ENCODE measurements around the gene DOC2B.

DNA sequence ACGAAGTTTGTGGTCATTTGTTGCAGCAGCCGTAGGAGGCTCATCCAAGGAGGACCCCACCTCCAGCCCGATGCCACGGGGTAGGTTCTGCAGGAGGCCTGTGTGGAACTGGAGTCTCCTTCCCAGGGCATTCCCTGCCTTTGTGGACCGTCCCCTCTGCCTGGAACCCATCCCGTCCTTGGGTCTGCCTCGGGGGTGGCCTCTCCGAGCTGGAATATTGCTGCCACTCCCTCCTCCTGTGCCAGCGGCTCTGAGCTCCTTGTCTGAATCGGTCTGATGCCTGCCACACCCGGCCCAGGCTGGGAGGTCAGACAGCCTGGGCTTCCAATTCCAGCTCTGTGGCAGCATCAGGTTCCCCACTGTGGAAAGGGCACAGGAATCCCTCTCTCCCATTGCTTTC lies 18.8 kb downstream of the DOC2B start:
- TF ChIP-seq YY1 (IDR thresholded peaks at IDR 0.05; ENCODE audit: borderline replicate concordance in 1 of 3, control insufficient read depth in 1 of 3, extremely low read depth in 1 of 3, insufficient read depth in 3 of 3, insufficient read length in 1 of 3, insufficient replicate concordance in 2 of 3, low read depth in 1 of 3, low read length in 2 of 3) (no peak), FUS (optimal IDR thresholded peaks at IDR 0.05; ENCODE audit: low read depth, low read length) (no peak), GATAD2A (IDR thresholded peaks at IDR 0.05) (no peak), NCOA4 (IDR thresholded peaks at IDR 0.05; ENCODE audit: partially characterized antibody) (no peak), HNRNPUL1 (IDR thresholded peaks at IDR 0.05; ENCODE audit: low read length) (no peak), TCF7L2 (IDR thresholded peaks at IDR 0.05; ENCODE audit: low read depth, low read length) (no peak), JUND (IDR thresholded peaks at IDR 0.05; ENCODE audit: borderline replicate concordance, low read depth, low read length) (no peak), JUND (tag; IDR thresholded peaks at IDR 0.05; ENCODE audit: borderline replicate concordance, low read depth, low read length) (no peak)
- TF ChIP-seq, protein P1, sequence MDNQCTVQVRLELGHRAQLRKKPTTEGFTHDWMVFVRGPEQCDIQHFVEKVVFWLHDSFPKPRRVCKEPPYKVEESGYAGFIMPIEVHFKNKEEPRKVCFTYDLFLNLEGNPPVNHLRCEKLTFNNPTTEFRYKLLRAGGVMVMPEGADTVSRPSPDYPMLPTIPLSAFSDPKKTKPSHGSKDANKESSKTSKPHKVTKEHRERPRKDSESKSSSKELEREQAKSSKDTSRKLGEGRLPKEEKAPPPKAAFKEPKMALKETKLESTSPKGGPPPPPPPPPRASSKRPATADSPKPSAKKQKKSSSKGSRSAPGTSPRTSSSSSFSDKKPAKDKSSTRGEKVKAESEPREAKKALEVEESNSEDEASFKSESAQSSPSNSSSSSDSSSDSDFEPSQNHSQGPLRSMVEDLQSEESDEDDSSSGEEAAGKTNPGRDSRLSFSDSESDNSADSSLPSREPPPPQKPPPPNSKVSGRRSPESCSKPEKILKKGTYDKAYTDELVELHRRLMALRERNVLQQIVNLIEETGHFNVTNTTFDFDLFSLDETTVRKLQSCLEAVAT (IDR thresholded peaks at IDR 0.05): no peak
- TF ChIP-seq, protein P2, sequence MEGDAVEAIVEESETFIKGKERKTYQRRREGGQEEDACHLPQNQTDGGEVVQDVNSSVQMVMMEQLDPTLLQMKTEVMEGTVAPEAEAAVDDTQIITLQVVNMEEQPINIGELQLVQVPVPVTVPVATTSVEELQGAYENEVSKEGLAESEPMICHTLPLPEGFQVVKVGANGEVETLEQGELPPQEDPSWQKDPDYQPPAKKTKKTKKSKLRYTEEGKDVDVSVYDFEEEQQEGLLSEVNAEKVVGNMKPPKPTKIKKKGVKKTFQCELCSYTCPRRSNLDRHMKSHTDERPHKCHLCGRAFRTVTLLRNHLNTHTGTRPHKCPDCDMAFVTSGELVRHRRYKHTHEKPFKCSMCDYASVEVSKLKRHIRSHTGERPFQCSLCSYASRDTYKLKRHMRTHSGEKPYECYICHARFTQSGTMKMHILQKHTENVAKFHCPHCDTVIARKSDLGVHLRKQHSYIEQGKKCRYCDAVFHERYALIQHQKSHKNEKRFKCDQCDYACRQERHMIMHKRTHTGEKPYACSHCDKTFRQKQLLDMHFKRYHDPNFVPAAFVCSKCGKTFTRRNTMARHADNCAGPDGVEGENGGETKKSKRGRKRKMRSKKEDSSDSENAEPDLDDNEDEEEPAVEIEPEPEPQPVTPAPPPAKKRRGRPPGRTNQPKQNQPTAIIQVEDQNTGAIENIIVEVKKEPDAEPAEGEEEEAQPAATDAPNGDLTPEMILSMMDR (IDR thresholded peaks at IDR 0.05 in 2 of 3, conservative IDR thresholded peaks at IDR 0.05 in 1 of 3; ENCODE audit: insufficient read depth in 2 of 3, low read depth in 1 of 3, low read length in 3 of 3): no peak
